Stimulated activated CD8-positive, alpha-beta memory T cell treated with anti-CD3 and anti-CD28 coated beads, Interleukin-12 subunit alpha, Interleukin-12 subunit beta, amount 100 ng/mL, for 4 hours (primary cell): Measurements from ENCODE around the gene USP5.

ENCODE experiments used
- DNase-seq: peaks from one replicate; pipeline ENCODE4 v3.0.0-alpha.2; 2020; ENCODE audit warnings: low read depth

The USP5 gene

DNA sequence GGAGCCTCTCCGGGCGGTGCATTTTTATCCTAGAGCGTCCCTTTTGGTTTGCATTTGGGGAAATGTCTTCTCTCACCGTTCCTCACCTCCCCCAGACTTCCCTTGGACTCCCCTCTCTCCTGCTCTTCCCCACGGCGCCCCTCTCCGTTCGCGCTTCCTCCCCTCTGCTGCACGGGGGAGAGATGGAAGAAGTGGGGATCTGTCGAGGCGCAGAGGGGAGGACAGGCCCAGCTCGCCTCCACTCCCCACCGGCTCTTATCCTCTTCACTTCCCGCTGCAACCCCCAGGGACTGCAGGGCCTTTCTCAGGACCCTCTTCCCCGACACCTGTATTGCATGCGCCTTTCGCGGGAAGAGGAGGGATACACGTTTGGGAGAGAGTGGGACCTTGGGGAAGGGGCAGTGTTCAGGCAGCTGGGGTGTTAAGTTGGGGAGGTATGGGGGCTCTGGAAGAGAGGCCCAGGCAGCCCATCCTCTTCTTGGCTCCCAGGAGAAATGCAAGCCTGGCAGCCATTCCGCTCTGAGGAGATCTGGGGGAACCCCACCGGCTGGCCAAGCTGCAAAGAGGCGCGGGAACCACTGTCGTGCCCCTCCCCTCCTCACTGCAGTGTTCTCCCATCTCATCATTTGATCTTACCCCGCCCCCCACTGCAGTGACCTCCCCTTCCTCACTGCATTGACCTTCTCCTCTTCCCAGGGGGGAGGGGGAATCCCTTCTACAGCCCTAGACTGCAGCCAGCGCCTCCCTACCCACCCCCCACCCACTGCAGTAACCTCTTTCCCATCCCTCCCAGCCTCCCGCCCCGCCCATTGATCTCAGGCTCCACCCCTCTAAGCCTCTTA, 63.2 kb downstream of the USP5 start:
- DNase-seq = no peak

GRCh38 chr12:6915789-6916285, 63.9 kb downstream of the USP5 start:
- DNase-seq = no peak
